ENCODE measurements around the gene ARFRP1.
A peak's percentile ranks its signal among the peaks of the same experiment; 100 is the strongest.

Gene ARFRP1

GRCh38 chr20:63648895-63649589, 58.7 kb downstream of the ARFRP1 start:
- intact Hi-C loops (cut with DNase I), result no loop called here
- peak in 1 of 10 donors; percentile 61 for DNase-seq
